ACC112 (cell line): ENCODE data around the gene GNAS.
"Not testable (repeated sequence)": the region's sequence is repeated elsewhere in the genome, so short reads cannot be mapped to it uniquely, and the experiment has no call there.

Source experiments
- H2AFZ ChIP-seq: fragments of 200-600 bp; sonication (generic); one replicate; pipeline ENCODE4 v1.6.0; 2017; ENCODE audit warnings: antibody characterized with exemption, low read length; ENCODE audit not compliant: unreplicated experiment
- H3K27ac ChIP-seq: fragments of 200-600 bp; sonication (generic); 2 replicates; pipeline ENCODE4 v1.5.1; 2014; ENCODE audit warnings: low read depth, mild to moderate bottlenecking, antibody characterized with exemption, low read length, moderate library complexity
- H3K27me3 ChIP-seq: fragments of 200-600 bp; sonication (generic); 2 replicates; pipeline ENCODE4 v1.6.1; 2014; ENCODE audit warnings: mild to moderate bottlenecking, antibody characterized with exemption, low read length, moderate library complexity, mixed read lengths; ENCODE audit not compliant: insufficient read depth
- H3K36me3 ChIP-seq: fragments of 200-600 bp; sonication (generic); 2 replicates; pipeline ENCODE4 v1.6.1; 2016; ENCODE audit warnings: mild to moderate bottlenecking, antibody characterized with exemption, low read length, moderate library complexity, mixed read lengths; ENCODE audit not compliant: insufficient read depth
- H3K4me1 ChIP-seq: fragments of 200-600 bp; sonication (generic); one replicate; pipeline ENCODE4 v1.6.1; 2016; ENCODE audit warnings: low read length, mixed read lengths; ENCODE audit not compliant: insufficient read depth, unreplicated experiment, control insufficient read depth
- H3K4me3 ChIP-seq: fragments of 200-600 bp; sonication (generic); 2 replicates; pipeline ENCODE4 v1.5.1; 2014; ENCODE audit warnings: mild to moderate bottlenecking, low read depth, low read length
- H3K79me2 ChIP-seq: fragments of 200-600 bp; sonication (generic); one replicate; pipeline ENCODE4 v1.6.0; 2016; ENCODE audit warnings: low read length; ENCODE audit not compliant: control insufficient read depth, unreplicated experiment, insufficient read depth

GNAS gene

DNA sequence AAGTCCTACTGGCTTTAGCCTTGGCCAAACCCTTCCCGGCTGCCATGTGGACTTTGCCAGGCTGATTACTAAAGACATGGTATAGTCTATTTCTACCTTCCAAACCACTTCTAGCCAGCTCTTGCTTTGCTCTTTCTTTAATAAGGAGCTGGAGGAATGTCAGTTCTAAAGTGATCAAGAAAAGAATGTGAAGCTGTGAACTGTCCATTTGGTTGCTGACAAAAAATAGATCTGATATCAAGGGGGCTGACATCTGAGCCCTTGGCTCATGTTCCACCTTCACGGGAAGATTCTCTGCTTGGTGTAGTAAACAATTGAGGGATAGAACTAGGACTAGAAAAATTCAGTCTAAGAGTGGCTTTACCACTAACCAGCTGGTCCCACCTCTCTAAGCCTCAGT is 24.4 kb upstream of the GNAS start:
- Histone ChIP-seq H3K27ac (no peak overlapping the region), H3K27me3 (peaks cover 9% of the 10 kb centered on the region), H3K4me3 (no peak overlapping the region), H3K36me3 (no peaks in the 10 kb centered on the region), H2AFZ (no peak overlapping the region), H3K4me1 (no peaks in the 10 kb centered on the region), H3K79me2 (no peaks in the 10 kb centered on the region)

DNA sequence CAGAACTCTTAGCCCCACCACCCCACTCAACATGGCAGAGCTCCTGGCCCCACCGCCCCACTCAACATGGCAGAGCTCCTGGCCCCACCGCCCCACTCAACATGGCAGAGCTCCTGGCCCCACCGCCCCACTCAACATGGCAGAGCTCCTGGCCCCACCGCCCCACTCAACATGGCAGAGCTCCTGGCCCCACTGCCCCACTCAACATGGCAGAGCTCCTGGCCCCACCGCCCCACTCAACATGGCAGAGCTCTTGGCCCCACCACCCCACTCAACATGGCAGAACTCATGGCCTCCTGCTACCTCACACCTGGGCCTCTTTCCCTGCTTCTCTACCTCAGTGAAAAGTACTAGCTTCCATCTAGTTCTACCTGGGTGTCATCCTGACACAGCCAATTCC is 23.7 kb upstream of the GNAS start:
- not testable (repeated sequence) for H3K4me3 ChIP-seq, H3K27ac ChIP-seq, H3K36me3 ChIP-seq, H3K79me2 ChIP-seq, H2AFZ ChIP-seq, H3K4me1 ChIP-seq
- H3K27me3 ChIP-seq, result peaks cover 16% of the 10 kb centered on the region

DNA sequence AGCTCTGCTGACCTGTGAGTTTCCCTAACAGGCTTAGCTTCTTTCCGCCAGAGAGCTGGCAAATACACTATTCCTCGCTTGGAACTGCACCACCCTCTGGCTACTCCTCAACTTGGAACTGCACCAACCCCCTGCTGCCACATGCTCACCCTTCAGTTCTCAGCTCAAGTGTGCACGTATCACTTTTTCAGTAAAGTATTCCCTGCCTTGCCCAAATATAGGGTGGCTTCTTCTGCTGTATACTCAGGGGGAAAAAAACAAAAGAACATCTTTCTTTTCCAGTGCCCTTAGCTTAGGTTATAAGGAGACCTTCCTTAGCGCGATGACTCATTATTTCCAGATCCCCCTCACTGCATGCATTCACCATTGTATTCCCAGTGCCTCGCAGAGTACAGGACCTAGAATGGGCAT is 23.0 kb upstream of the GNAS start:
- H3K4me1 ChIP-seq, result no peaks in the 10 kb centered on the region
- H3K27ac ChIP-seq, result no peak overlapping the region
- H2AFZ ChIP-seq, result no peak overlapping the region
- H3K27me3 ChIP-seq, result peaks cover 23% of the 10 kb centered on the region
- no peaks in the 10 kb centered on the region for H3K79me2 ChIP-seq
- no peaks in the 10 kb centered on the region for H3K36me3 ChIP-seq
- H3K4me3 ChIP-seq, result no peak overlapping the region

DNA sequence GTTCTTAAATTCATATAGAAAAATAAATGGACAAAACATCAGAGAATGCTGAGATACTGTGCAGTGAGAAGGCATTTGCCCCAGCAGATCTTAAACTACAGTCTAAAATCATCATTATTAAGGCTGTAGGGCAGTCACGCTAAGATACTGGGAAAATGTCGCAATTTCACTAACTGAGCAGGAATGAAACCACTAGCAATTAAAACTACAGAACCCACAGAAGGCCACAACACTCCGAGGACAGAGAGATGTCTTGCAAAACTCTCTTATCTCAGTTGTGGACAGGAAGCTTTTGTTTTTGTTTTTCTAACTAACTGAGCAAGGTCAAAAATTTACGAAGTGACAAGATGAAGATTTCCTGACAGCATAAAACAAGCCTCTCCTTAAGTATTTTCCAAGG is 20.1 kb upstream of the GNAS start:
- H2AFZ ChIP-seq, result no peak overlapping the region
- peaks cover 42% of the 10 kb centered on the region for H3K27me3 ChIP-seq
- H3K4me1 ChIP-seq, result no peaks in the 10 kb centered on the region
- no peak overlapping the region for H3K4me3 ChIP-seq
- no peaks in the 10 kb centered on the region for H3K79me2 ChIP-seq
- no peak overlapping the region for H3K27ac ChIP-seq
- no peaks in the 10 kb centered on the region for H3K36me3 ChIP-seq

DNA sequence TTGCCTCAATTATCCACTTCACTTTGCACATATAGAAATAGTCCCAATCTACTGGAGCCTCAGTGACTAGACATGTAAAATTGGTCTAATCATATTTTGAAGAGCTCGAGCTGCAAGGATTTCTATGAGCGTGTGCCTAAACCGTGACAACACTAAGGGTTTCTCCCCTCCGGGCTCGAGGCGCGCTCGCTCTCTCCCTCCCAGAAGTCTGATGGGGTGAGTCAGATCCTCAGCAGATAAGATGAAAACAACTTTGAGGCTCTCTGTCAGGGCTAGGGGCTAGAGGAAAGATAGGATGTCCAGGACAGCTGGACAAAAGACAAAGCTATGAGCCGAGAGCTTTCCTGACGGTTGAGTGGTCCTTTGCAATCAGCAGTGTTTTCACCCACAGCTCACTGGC is 18.6 kb upstream of the GNAS start:
- Histone ChIP-seq H3K27me3 (peaks cover 44% of the 10 kb centered on the region), H3K27ac (no peak overlapping the region), H3K79me2 (no peaks in the 10 kb centered on the region), H3K4me3 (no peak overlapping the region), H3K36me3 (no peaks in the 10 kb centered on the region), H2AFZ (no peak overlapping the region), H3K4me1 (no peaks in the 10 kb centered on the region)

DNA sequence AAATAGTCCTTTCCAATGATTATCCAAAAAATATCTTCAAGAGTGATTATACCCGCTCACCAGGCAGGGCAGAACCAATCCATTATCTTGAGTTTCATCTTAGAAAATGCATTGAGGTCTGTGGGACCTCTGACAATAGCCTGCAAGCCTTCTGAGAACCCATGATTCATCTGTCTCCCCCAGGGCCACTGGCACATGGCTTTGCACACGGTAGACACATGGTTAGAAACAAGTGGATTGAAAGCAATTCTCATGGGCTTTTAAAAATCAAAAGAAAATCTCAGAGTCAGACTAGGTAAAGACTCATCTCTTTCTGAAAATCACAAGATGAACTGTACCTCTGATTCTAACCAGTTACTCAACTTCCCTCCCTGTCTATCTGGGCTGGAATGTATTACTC is 17.3 kb upstream of the GNAS start:
- no peak overlapping the region for H3K27ac ChIP-seq
- no peaks in the 10 kb centered on the region for H3K4me1 ChIP-seq
- H2AFZ ChIP-seq, result no peak overlapping the region
- no peak overlapping the region for H3K4me3 ChIP-seq
- H3K79me2 ChIP-seq, result no peaks in the 10 kb centered on the region
- no peaks in the 10 kb centered on the region for H3K36me3 ChIP-seq
- peaks cover 53% of the 10 kb centered on the region for H3K27me3 ChIP-seq

DNA sequence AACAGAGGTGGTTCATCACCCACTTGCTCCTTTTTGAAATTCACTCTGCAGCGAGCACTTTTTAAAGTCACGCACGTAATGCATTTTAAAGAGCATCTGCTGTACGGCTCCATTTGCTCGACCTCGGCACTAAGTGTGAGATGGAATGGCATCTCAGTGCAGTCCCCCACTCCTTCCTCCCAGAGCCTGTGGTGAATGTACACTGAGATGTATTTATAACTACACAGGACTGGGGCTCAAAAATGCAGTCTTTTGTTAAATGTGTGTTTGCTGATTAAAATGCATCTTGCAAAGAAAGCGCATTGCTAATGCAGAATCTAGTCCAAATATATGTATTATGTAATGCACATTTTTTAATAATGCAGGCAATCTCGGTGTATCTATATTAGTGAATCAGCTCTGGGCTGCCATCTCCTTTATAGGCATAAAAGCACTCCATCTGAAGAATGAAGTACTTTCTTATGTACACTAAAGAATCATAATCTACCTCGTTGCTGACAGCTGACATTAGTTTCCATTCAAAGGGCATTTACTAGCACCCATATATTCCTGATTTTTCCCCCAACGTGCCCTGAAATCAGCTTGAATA is 15.8 kb upstream of the GNAS start:
- H3K79me2 ChIP-seq, result no peaks in the 10 kb centered on the region
- H3K27ac ChIP-seq, result no peak overlapping the region
- H3K4me1 ChIP-seq, result no peaks in the 10 kb centered on the region
- no peak overlapping the region for H2AFZ ChIP-seq
- H3K4me3 ChIP-seq, result no peak overlapping the region
- H3K36me3 ChIP-seq, result no peaks in the 10 kb centered on the region
- peaks cover 68% of the 10 kb centered on the region for H3K27me3 ChIP-seq

DNA sequence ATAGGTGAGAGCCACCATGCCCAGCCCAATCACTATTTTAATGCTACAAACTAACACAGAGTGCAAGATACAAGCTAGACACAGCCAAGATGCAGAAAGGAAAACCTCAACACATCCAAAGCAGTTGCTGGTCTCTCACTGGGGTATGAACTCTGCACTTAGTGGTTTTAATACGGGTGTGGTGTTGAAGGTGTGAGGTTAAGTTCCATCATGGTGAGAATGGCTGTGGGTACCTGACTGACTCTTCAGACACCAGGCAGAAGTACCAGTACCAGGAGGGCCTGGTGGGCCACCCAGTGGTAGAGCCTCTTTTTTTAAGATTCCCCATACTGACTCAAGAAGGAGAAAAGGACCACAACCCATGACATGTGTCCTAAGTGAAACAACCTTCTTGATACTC is 14.8 kb upstream of the GNAS start:
- H3K79me2 ChIP-seq, result no peaks in the 10 kb centered on the region
- no peak overlapping the region for H2AFZ ChIP-seq
- H3K27ac ChIP-seq, result no peak overlapping the region
- H3K27me3 ChIP-seq, result peaks cover 73% of the 10 kb centered on the region
- H3K4me3 ChIP-seq, result no peak overlapping the region
- no peaks in the 10 kb centered on the region for H3K36me3 ChIP-seq
- no peaks in the 10 kb centered on the region for H3K4me1 ChIP-seq

DNA sequence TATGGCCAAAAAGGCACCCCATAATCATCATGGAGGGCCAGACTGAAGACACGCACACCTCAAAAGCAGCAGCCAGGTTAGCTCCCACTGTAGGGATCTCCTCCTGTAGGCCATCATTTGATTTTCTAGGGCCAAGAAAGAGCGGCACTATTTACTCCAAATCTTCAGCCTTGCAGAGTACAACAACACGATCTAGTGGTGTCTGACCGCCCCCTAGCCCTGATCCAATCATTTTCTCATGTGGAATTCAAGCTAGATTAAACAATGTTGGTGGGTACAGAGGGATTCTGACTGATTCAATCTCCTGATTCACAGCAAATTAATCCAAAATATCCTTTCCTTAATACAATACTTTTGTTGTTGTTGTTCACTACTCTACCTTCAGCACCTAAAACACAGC is 14.3 kb upstream of the GNAS start:
- no peaks in the 10 kb centered on the region for H3K79me2 ChIP-seq
- H2AFZ ChIP-seq, result no peak overlapping the region
- H3K27ac ChIP-seq, result no peak overlapping the region
- peaks cover 73% of the 10 kb centered on the region for H3K27me3 ChIP-seq
- no peak overlapping the region for H3K4me3 ChIP-seq
- no peaks in the 10 kb centered on the region for H3K36me3 ChIP-seq
- H3K4me1 ChIP-seq, result no peaks in the 10 kb centered on the region

DNA sequence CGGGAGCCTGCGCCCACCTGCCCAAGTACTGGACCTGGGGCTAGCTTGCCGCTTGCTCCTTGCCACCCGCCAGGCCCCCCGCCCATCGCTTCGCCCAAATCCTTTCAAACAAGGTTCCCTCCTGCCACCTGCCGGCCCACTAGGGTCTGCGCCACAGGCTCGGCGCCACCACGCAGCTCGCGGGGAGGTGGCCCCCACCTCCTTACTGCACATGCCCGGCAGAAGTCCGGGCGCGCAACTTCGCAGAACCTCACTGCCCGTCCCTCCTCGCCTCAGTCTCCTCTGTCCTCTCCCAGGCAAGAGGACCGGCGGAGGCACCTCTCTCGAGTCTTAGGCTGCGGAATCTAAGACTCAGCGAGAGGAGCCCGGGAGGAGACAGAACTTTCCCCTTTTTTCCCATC is 13.0 kb upstream of the GNAS start:
- Histone ChIP-seq H3K27me3 (peaks cover 73% of the 10 kb centered on the region), H3K36me3 (no peaks in the 10 kb centered on the region), H3K4me1 (no peaks in the 10 kb centered on the region), H3K79me2 (no peaks in the 10 kb centered on the region), H2AFZ (no peak overlapping the region), H3K4me3 (peak overlapping the region; percentile 48), H3K27ac (no peak overlapping the region)

DNA sequence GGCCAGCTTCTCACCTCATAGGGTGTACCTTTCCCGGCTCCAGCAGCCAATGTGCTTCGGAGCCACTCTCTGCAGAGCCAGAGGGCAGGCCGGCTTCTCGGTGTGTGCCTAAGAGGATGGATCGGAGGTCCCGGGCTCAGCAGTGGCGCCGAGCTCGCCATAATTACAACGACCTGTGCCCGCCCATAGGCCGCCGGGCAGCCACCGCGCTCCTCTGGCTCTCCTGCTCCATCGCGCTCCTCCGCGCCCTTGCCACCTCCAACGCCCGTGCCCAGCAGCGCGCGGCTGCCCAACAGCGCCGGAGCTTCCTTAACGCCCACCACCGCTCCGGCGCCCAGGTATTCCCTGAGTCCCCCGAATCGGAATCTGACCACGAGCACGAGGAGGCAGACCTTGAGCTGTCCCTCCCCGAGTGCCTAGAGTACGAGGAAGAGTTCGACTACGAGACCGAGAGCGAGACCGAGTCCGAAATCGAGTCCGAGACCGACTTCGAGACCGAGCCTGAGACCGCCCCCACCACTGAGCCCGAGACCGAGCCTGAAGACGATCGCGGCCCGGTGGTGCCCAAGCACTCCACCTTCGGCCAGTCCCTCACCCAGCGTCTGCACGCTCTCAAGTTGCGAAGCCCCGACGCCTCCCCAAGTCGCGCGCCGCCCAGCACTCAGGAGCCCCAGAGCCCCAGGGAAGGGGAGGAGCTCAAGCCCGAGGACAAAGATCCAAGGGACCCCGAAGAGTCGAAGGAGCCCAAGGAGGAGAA is 12.3 kb upstream of the GNAS start:
- Histone ChIP-seq H3K27me3 (peaks cover 73% of the 10 kb centered on the region), H2AFZ (no peak overlapping the region), H3K36me3 (no peaks in the 10 kb centered on the region), H3K4me1 (no peaks in the 10 kb centered on the region), H3K4me3 (peak overlapping the region; percentile 48), H3K79me2 (no peaks in the 10 kb centered on the region), H3K27ac (no peak overlapping the region)
